Measurements from ENCODE around the gene AMFR.
"Not testable (repeated sequence)": the region's sequence is repeated elsewhere in the genome, so short reads cannot be mapped to it uniquely, and the experiment has no call there.

AMFR gene

DNA sequence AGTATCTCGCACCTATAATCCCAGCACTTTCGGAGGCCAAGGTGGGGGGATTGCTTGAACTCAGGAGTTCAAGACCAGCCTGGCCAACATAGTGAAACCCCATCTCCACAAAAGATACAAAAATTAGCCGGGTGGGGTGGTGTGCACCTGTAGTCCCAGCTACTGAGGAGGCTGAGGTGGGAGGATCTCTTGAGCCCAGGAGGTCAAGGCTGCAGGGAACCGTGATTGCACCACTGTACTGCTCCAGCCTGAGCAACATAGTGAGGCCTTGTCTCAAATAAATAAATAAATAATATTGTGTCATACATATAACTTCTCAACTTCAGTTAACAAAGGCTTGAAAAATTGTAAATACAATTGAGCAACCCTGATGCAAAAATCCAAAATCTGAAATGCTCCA, 8.2 kb downstream of the AMFR start:
- TF ChIP-seq ZNF274 (IDR thresholded peaks at IDR 0.05; ENCODE audit: low read depth, low read length), result no peak
- no peak overlapping the region for H3K4me3 ChIP-seq (ENCODE audit: low read length)

DNA sequence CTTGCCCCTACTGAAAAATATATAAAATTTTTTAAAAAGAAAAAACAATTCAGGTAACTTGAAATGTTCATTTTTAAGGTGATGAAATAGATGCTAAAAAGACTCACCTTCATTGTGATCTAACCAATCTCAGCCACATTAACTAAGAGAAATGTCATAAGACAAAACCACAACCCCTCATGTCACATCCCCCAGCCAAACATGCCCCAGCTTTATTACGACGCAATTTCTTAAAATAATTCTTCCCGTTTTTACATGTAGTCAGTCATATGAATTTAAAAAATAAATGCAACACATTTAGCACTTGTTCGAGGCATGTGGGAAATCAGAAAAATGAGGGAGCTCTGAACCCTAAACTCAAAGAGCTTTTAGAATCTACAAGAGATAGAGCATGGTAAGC, 9.5 kb downstream of the AMFR start:
- H3K4me3 ChIP-seq (ENCODE audit: low read length), result no peak overlapping the region

DNA sequence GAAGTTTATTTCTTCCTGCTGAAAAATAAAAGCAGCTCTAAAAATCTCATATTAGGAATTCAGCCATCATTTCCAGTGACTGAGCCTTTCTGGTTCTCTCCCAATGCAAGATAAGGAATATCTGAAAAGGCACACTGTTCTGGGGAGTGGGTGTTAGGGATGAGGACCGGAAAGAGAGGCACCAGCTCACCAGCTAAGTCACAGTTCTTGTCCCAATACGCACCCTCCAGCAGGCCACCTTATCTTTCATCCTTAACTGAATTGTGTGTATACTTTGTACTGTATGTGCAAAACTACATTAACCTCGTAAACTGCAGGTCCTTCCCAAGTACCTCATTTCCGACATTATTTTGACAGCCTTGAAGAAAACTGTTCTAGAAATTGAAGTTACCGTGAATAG, 11.0 kb downstream of the AMFR start:
- H3K4me3 ChIP-seq (ENCODE audit: low read length), result no peak overlapping the region
- TF ChIP-seq ZNF274 (IDR thresholded peaks at IDR 0.05; ENCODE audit: low read depth, low read length), result no peak

More for the DNA sequence above, 9.5 kb downstream of the AMFR start:
- TF ChIP-seq ZNF274 (IDR thresholded peaks at IDR 0.05; ENCODE audit: low read depth, low read length), result no peak

DNA sequence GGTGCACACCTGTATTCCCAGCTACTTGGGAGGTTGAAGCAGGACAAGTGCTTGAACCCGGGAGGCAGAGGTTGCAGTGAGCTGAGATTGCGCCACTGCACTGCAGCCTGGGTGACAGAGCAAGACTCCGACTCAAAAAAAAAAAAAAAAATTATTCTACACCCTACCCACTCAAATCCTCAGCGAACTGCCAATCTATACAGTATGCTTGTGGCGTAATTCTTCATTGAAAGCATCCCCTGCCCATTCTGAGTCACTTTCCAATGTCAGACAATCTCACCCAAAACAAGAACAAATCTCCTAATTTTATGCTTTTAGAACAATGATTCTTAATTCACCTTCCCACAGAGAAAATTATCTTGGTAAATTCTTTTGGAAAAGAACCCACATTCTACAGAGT, 12.0 kb downstream of the AMFR start:
- no peak overlapping the region for H3K4me3 ChIP-seq (ENCODE audit: low read length)
- no peak for TF ChIP-seq ZNF274 (IDR thresholded peaks at IDR 0.05; ENCODE audit: low read depth, low read length)

DNA sequence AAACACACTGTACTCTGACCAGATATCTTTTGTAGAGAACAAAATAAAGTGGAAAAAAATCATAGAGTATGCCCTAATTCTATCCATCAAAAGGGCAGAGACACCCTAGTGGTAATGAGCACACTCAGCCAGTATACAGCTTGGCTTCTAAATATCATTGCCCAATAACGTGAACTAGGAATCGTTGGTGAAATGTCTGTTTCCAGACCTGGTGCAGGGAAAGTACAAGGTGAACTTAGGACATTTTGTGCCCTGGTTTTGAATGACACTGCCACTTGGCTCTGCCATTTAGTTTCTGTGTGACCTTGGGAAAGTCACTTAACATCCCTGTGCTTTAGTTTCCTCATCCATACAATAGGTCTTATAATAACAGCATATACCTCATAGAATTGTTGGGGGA, 13.7 kb downstream of the AMFR start:
- no peak overlapping the region for H3K4me3 ChIP-seq (ENCODE audit: low read length)
- no peak for TF ChIP-seq ZNF274 (IDR thresholded peaks at IDR 0.05; ENCODE audit: low read depth, low read length)

DNA sequence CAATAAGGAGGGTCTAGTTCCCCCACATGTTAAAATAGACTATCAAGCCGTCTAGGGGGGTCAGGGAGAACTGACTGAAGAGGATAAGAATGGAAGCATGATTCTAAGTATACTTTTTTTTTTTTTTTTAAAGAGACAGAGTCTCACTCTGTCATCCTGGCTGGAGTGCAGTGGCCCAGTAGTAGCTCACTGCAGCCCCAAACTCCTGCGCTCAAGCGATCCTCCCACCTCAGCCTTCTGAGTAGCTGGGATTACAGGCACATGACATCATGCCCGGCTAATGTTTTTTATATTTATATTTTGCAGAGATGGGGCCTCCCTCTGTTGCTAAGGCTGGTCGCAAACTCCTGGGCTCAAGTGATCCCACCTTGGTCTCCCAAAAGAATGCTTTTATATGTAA, 14.2 kb downstream of the AMFR start:
- no peak for TF ChIP-seq ZNF274 (IDR thresholded peaks at IDR 0.05; ENCODE audit: low read depth, low read length)
- H3K4me3 ChIP-seq (ENCODE audit: low read length), result no peak overlapping the region

DNA sequence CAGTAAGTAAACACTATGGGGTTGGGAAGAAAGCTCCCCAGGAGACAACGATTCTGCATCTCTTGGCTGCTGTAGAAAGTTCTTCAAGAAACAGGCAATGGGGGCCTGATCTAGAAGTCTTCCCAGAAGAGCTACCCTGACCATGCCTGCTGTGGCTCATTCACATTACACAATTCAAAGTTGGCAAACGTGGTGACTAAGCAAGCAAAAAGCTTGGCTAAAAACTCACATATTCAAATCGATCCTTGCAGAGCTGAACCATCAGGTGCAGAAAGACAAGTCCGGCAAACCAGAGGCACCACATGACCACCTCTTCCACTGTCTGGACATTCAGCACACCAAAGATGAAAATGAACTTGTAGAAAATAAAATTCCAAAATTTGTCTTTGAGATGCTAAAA, 16.1 kb downstream of the AMFR start:
- TF ChIP-seq ZNF274 (IDR thresholded peaks at IDR 0.05; ENCODE audit: low read depth, low read length), result no peak
- no peak overlapping the region for H3K4me3 ChIP-seq (ENCODE audit: low read length)

DNA sequence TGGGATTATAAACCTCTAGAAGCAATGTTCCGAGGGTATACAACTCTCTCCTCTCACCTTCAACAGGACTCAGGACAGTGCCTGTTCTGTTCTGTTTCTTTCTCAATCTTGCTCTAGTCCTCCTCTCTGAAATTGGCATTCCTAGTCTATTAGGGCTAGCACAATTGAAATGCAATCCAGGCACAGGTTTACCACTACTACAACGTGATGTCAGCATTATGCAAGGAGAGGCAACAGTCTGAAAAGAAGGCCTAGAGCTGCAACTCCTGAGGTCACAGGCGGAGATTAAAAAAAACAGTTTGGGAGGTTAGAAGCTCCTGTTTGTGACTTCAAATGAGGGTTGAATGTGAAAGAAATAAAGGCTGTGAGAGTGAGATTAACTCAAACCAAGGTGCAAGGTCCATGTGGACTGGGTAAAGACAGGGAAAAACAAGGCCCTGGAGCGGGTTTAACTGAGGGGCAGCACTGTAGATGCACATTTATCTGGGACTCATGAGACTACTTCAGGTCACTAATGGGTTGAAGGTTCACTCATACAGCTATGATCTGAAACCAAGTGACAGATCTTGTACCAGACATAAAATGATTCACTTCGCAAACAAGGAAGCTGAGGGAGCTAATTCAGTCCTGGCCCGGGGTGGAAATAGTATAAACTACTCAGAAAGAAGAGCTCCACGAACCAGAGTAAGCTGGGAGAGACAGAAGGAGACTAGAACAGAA, 16.8 kb downstream of the AMFR start:
- TF ChIP-seq ZNF274 (IDR thresholded peaks at IDR 0.05; ENCODE audit: low read depth, low read length), result no peak
- no peak overlapping the region for H3K4me3 ChIP-seq (ENCODE audit: low read length)

DNA sequence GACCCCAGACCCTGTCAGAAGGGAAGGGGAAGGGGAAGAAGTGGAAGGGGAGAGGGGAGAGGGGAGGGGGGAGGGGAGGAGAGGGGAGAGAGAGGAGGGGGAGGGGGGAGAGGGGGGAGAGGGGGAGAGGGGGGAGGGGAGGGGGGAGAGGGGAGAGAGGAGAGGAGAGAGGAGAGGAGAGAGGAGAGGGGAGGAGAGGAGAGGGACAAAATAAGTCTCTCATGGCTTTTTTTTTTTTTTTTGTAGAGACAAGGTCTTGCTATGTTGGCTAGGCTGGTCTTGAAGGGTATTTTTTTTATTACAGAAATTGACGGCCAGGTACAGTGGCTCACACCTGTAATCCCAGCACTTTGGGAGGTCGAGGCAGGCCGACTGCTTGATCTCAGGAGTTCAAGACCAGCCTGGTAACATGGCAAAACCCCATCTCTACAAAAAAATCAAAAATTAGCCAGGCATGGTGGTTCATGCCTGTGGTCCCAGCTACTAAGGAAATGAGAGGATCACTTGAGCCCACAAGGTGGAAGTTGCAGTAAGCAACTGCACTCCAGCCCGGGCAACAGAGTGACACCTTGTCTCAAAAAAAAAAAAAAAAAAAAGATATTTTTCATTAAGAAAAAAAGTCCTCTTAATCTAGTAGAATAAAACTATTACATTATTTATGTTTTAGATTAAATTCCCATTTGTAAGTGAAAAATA, 19.2 kb downstream of the AMFR start:
- TF ChIP-seq ZNF274 (IDR thresholded peaks at IDR 0.05; ENCODE audit: low read depth, low read length), result no peak

DNA sequence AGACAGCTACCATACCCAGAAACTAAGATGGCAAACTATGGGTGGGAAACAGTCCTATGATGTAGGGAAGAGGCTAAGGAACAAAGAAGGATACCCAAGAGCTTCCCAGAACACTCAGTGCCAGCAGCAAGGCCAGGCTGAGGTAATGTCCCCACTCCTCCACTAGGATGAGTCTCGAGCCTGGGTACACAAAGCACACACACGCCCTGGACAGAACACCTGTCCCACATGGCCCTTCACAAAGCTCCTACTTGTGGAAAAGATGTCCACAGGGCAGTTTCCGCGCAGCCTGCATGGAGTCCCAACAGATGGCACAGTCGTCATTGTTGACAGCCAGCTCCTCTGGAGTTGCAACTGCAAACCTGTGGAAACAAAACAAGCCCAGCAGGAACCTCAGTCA, 23.9 kb downstream of the AMFR start:
- no peak for TF ChIP-seq ZNF274 (IDR thresholded peaks at IDR 0.05; ENCODE audit: low read depth, low read length)
- no peak overlapping the region for H3K4me3 ChIP-seq (ENCODE audit: low read length)

More for the DNA sequence above, 19.2 kb downstream of the AMFR start:
- no peak overlapping the region for H3K4me3 ChIP-seq (ENCODE audit: low read length)

DNA sequence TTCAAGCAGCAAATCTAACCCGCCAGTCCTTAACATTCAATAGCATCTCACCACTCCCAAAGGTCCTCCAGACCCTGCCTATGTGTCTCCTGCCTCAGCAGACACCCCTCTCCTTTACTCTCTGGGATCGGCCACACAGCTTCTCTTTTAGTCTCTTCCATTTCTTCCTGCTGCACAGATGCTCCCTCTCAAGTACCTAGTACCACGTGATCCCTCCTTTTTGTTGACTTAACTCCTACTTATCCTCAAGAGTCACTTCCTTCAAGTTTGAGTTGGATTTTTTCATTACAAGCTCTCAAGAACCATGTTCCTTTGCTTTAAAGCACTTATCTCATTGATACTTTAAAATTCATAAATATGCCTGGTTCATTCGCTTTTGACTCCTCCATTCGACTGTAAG, 24.9 kb downstream of the AMFR start:
- H3K4me3 ChIP-seq (ENCODE audit: low read length), result no peak overlapping the region
- TF ChIP-seq ZNF274 (IDR thresholded peaks at IDR 0.05; ENCODE audit: low read depth, low read length), result no peak

DNA sequence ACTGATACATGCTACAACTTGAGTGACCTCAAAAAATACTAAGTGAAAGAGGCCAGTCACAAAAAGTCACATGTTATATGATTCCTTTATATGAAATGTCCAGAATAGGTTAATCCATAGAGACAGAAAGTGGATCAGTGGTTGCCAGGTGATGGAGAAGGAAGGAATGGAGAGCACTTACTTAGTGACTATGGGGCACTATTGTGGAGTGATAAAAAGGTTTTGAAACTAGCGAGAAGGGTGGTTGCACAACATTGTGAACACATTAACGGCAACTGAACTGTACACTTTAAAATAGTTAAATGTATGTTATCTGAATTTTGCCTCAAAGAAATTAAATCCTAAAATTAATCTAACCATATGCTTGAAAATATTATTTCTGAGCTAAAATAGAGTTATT, 25.9 kb downstream of the AMFR start:
- no peak overlapping the region for H3K4me3 ChIP-seq (ENCODE audit: low read length)

DNA sequence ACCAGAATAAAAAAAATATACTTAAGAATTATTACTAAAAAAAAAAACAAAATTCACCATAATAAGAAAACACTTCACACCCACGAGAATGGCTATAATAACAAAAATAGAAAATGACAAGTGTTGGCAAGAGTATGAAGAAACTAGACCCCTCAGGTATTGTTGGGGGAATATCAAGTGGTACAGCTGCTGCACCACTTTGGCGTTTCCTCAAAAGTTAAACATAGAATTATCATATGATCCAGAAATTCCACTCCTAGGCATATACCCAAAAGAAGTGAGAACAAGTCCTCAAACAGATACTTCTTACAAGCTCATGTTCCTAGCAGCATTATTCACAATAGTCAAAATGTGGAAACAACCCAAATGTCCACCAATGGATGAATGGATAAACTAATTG, 26.3 kb downstream of the AMFR start:
- H3K4me3 ChIP-seq (ENCODE audit: low read length), result no peak overlapping the region

More for the DNA sequence above, 25.9 kb downstream of the AMFR start:
- TF ChIP-seq ZNF274 (IDR thresholded peaks at IDR 0.05; ENCODE audit: low read depth, low read length), result no peak

DNA sequence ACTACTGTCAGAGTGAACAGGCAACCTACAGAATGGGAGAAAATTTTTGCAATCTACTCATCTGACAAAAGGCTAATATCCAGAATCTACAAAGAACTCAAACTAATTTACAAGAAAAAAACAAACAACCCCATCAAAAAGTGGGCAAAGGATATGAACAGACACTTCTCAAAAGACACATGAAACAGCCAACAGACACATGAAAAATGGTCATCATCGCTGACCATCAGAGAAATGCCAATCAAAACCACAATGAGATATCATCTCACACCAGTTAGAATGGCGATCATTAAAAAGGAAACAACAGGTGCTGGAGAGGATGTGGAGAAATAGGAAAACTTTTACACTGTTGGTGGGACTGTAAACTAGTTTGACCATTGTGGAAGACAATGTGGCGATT, 28.6 kb downstream of the AMFR start:
- H3K4me3 ChIP-seq (ENCODE audit: low read length), result not testable (repeated sequence)

More for the DNA sequence above, 26.3 kb downstream of the AMFR start:
- TF ChIP-seq ZNF274 (IDR thresholded peaks at IDR 0.05; ENCODE audit: low read depth, low read length), result no peak

DNA sequence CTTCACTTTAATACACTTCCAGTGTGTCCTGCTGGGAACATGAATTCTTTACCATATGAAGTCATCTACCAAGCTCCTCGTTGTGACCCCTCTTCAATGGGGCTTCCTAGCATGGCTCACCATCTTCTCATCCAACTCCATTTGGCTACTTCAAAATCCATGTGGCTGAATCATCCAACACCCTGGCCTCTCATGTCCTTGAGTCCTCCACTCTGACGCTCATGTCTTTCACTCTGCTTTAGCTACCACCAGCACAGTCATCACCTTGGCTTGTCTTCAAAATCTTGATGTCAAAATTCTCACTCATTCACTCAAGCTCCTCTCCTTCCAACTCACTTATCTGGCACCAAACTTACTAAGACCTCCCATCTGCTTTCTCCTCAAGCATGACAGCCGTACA, 35.8 kb downstream of the AMFR start:
- no peak overlapping the region for H3K4me3 ChIP-seq (ENCODE audit: low read length)
- no peak for TF ChIP-seq ZNF274 (IDR thresholded peaks at IDR 0.05; ENCODE audit: low read depth, low read length)
